SKM-1 treated with dmso at 0.1 percent for 144 hours (cell line): ENCODE data around the gene INVS.
"Not testable (repeated sequence)": the region's sequence is repeated elsewhere in the genome, so short reads cannot be mapped to it uniquely, and the experiment has no call there.

Source experiments
- DNase-seq: peaks from one replicate; lab custom pipeline; 2025; ENCODE audit not compliant: unreplicated experiment; lab: John Stamatoyannopoulos, UW

The INVS gene

GRCh38 chr9:100083448-100084127 is 15.5 kb upstream of the INVS start:
- no peak for DNase-seq

GRCh38 chr9:100084128-100084453 is 15.0 kb upstream of the INVS start:
- no peak for DNase-seq

- DNase-seq = no peak
These were observed 14.3 kb upstream of the INVS start for GRCh38 chr9:100084734-100085133.

GRCh38 chr9:100086097-100086635 is 12.9 kb upstream of the INVS start:
- no peak for DNase-seq

GRCh38 chr9:100087218-100087617 is 11.8 kb upstream of the INVS start:
- DNase-seq = no peak

- no peak for DNase-seq
These were observed 10.8 kb upstream of the INVS start for GRCh38 chr9:100088202-100088601.

- DNase-seq = no peak
These were observed 8.2 kb upstream of the INVS start for GRCh38 chr9:100090880-100091279.

GRCh38 chr9:100091650-100092049 is 7.4 kb upstream of the INVS start:
- no peak for DNase-seq

- no peak for DNase-seq
These were observed 7.0 kb upstream of the INVS start for GRCh38 chr9:100092066-100092465.

GRCh38 chr9:100094411-100094810 is 4.6 kb upstream of the INVS start:
- not testable (repeated sequence) for DNase-seq

GRCh38 chr9:100096378-100096916 is 2.6 kb upstream of the INVS start:
- DNase-seq = no peak

GRCh38 chr9:100098046-100098886 is 777 bp upstream of the INVS start:
- peak; percentile 26 for DNase-seq

- no peak for DNase-seq
These were observed 639 bp downstream of the INVS start for GRCh38 chr9:100099722-100100042.

- no peak for DNase-seq
These were observed 1.2 kb downstream of the INVS start for GRCh38 chr9:100100146-100100667.

GRCh38 chr9:100101608-100102007 is 2.6 kb downstream of the INVS start:
- no peak for DNase-seq

- no peak for DNase-seq
These were observed 5.3 kb downstream of the INVS start for GRCh38 chr9:100104314-100104713.

- no peak for DNase-seq
These were observed 6.8 kb downstream of the INVS start for GRCh38 chr9:100105861-100106260.

- no peak for DNase-seq
These were observed 7.6 kb downstream of the INVS start for GRCh38 chr9:100106616-100107015.

- DNase-seq = no peak
These were observed 9.5 kb downstream of the INVS start for GRCh38 chr9:100108559-100108958.

- DNase-seq = peak; percentile 4
These were observed 12.2 kb downstream of the INVS start for GRCh38 chr9:100111235-100111634.

- DNase-seq = no peak
These were observed 13.8 kb downstream of the INVS start for GRCh38 chr9:100112677-100113336.
